HUES64 (cell line): Measurements from ENCODE around the gene LBX2. TPM values are rescaled to one million over a fixed set of nuclear protein-coding genes. Genes with fewer than 3 reads are reported as not detected.
A peak's percentile ranks its signal among the peaks of the same experiment; 100 is the strongest.

Experiments used
- H3K27ac ChIP-seq: 2 replicates; pipeline ENCODE4 v1.7.0; 2013; ENCODE audit warnings: low read depth, low read length, inconsistent platforms
- H3K27me3 ChIP-seq: 2 replicates; pipeline ENCODE4 v1.6.1; 2013; ENCODE audit warnings: mild to moderate bottlenecking, low read length; ENCODE audit not compliant: insufficient read depth
- H3K36me3 ChIP-seq: 2 replicates; pipeline ENCODE4 v1.6.1; 2013; ENCODE audit warnings: mild to moderate bottlenecking, low read length; ENCODE audit not compliant: insufficient read depth
- H3K4me1 ChIP-seq: 2 replicates; pipeline ENCODE4 v1.6.1; 2013; ENCODE audit warnings: mild to moderate bottlenecking, low read length, moderate library complexity; ENCODE audit not compliant: insufficient read depth
- H3K4me3 ChIP-seq: 2 replicates; pipeline ENCODE4 v1.5.1; 2013; ENCODE audit warnings: mild to moderate bottlenecking, low read length, moderate library complexity
- H3K9ac ChIP-seq: 2 replicates; pipeline ENCODE4 v1.6.1; 2013; ENCODE audit warnings: mild to moderate bottlenecking, low read depth, low read length
- H3K9me3 ChIP-seq: 2 replicates; pipeline ENCODE4 v1.6.1; 2013; ENCODE audit warnings: low read depth, low read length; ENCODE audit not compliant: insufficient read depth
- WGBS: fragments of 150-250, 120-280 bp; methylation state at CpG from one replicate; pipeline ENCODE4 v1.1.7; 2013; ENCODE audit warnings: missing lambda C conversion rate; 5-methylcytosine and 5-hydroxymethylcytosine counted together
- polyA plus RNA-seq, 2 experiments: library from polyadenylated mRNA; stranded (reverse); fragments of 50-300 nt; gene quantifications; one replicate each; pipeline ENCODE4 v1.2.3, GENCODE V29; 2013

LBX2 gene, protein sequence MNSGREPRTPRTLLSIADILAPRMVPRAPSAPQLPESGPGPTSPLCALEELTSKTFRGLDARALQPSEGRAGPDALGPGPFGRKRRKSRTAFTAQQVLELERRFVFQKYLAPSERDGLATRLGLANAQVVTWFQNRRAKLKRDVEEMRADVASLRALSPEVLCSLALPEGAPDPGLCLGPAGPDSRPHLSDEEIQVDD
- not detected for polyA plus RNA-seq (2013, experiment 1 of 2)
- not detected for polyA plus RNA-seq (2013, experiment 2 of 2)

DNA sequence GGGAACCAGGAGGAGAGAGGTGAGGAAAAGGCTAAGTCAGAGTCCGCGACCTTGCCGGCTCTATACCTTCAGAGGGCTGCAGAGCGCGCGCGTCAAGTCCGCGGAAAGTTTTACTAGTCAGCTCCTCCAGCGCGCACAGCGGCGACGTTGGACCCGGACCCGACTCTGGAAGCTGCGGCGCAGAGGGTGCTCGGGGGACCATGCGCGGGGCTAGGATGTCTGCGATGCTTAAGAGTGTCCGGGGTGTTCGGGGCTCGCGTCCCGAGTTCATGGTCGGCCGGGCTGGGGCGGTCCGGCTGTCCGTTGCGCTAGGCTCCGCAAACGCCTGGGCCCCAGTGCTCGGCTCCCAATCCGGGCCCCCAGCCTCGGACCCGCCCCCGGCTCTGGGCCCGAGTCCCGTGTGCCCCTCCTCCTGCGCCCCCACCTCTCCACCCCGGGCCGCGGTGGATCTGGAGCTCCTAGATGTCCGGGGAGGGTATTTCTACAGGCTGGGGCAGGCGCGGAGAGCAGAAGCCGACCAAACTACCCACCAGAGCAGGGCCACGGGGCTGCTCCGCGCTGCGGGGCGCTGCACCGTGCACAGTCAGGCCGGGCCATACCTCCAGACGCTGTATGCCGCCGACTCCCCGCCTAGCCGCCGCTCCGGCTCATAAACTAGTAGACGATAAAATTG is at the start of gene LBX2:
Gene LBX2 (minus strand): TSS at position 337 of the 673 bp plus-strand sequence. CDS start 66 bp downstream, at position 271.
- Histone ChIP-seq H3K4me1 (peaks cover 21% of the 10 kb centered on the region), H3K9me3 (no peaks in the 10 kb centered on the region), H3K27me3 (peaks cover 96% of the 10 kb centered on the region), H3K4me3 (peak within 1 kb of the TSS; percentile 46), H3K9ac (peak within 1 kb of the TSS; percentile 22), H3K36me3 (no peaks in the 10 kb centered on the region), H3K27ac (no peak within 1 kb of the TSS)
- WGBS, result 1% methylated on average over 65 of the region's 65 CpGs

DNA sequence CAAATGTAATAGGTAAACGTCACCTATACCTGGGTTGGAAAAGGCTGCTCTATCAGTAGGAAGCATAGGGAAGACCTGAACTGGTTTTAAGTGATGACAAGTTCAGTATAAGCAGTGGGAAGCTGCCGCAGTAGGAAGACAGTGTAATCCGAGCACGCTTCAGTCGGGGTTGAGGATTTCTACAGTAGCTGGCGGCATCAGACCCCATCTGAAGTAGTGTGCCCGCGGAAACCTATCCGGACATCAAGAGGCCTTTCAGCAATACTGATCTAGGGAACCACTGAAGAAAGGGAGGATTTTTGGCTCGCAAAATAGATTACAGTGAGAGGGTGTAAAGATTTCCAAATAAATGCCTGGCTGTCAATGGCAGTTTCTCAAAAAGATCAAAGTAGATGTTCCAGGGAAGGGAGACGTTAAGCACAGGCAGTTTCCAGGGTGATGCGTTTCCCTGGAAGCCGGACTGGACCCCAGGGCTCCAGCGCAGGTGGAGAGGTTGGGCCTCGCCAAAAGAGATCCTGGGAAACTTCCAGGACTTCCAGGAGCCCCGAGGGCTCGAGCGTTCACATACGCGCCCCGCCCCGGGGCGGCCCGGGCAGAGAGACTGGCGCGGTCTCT is 49.0 kb upstream of the LBX2 start:
- Histone ChIP-seq H3K4me3 (peak overlapping the region; percentile 73), H3K9ac (peak overlapping the region; percentile 81), H3K36me3 (no peaks in the 10 kb centered on the region), H3K4me1 (peaks cover 14% of the 10 kb centered on the region; the same call in 1 of the 2 replicates), H3K27me3 (peaks cover 49% of the 10 kb centered on the region), H3K9me3 (no peaks in the 10 kb centered on the region), H3K27ac (no peak overlapping the region)
- 6% methylated on average over 26 of the region's 26 CpGs for WGBS

DNA sequence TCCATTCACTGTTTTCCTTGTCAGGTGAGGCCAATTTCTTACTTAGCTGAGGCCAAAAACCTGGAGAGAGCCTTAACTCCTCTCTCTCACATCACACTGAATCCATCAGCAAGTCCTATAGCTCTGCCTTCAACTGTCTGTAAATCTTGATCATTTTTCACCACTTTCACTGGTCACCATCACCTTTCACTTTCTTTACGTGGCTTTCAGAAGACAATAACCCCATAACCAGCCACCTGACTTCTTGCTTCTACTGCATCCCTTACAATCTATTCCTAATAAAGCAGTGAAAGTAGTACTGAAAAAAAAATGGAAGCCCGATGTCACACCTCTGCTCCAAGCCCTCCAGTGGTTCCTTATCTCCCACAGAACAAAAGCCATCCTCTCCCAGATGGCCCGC is 46.6 kb upstream of the LBX2 start:
- H3K36me3 ChIP-seq, result no peaks in the 10 kb centered on the region
- H3K27me3 ChIP-seq, result peaks cover 35% of the 10 kb centered on the region
- 87% methylated on average over 3 of the region's 3 CpGs for WGBS
- H3K4me1 ChIP-seq, result 0 out of 2 replicates have a peak, but pooled peaks cover 5% of the 10 kb centered on the region
- H3K27ac ChIP-seq, result no peak overlapping the region
- no peak overlapping the region for H3K9ac ChIP-seq
- H3K9me3 ChIP-seq, result no peaks in the 10 kb centered on the region
- no peak overlapping the region for H3K4me3 ChIP-seq

DNA sequence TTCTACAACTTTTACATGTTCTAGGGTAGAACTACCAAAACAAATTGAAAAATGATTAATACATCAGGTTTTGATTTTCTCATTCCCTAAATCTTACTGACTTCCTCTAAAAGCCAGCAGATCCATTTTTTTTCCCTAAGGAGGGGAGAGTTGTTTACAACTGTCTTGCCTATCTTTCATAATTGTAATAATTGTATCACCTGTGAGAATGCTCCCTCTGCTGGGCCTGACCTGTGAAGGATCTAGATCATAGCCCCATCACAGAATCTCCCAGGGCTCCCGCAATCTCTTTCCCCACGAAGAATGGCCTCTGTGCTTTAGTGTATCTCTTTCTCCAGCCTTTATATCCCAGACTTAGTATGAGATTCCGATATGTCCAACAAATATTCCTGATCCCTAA is 45.2 kb upstream of the LBX2 start:
- WGBS, result 86% methylated on average over 3 of the region's 3 CpGs
- 0 out of 2 replicates have a peak, but pooled peaks cover under 1% of the 10 kb centered on the region for H3K4me1 ChIP-seq
- H3K27ac ChIP-seq, result no peak overlapping the region
- H3K9me3 ChIP-seq, result no peaks in the 10 kb centered on the region
- peaks cover 23% of the 10 kb centered on the region for H3K27me3 ChIP-seq
- H3K9ac ChIP-seq, result no peak overlapping the region
- H3K36me3 ChIP-seq, result peaks cover 2% of the 10 kb centered on the region; the same call in 1 of the 2 replicates
- H3K4me3 ChIP-seq, result no peak overlapping the region

DNA sequence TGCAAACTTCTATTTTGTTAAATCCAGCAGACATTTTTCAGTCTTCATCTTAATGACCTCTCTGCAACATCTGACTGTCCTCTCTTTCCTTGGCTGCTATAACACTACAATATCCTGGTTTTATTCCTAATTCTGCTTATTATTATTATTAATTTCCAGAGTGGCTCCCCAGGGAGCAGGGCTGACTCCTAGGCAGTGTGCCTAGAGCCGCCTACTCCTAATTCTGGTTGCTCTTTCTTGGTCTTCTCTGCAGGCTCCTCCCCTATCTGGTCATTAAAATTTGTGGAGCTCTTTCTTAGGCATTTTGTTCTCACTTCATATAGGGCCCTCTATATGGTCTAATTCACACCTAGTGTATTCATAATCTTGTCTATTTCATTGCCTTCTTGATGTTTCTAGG is 43.6 kb upstream of the LBX2 start:
- Histone ChIP-seq H3K27me3 (peaks cover 10% of the 10 kb centered on the region), H3K9me3 (no peaks in the 10 kb centered on the region), H3K4me1 (0 out of 2 replicates have a peak, but pooled peaks cover 4% of the 10 kb centered on the region), H3K4me3 (no peak overlapping the region), H3K27ac (no peak overlapping the region), H3K9ac (no peak overlapping the region), H3K36me3 (peaks cover 2% of the 10 kb centered on the region; the same call in 1 of the 2 replicates)
- 89% methylated on average over 1 of the region's 1 CpG for WGBS

DNA sequence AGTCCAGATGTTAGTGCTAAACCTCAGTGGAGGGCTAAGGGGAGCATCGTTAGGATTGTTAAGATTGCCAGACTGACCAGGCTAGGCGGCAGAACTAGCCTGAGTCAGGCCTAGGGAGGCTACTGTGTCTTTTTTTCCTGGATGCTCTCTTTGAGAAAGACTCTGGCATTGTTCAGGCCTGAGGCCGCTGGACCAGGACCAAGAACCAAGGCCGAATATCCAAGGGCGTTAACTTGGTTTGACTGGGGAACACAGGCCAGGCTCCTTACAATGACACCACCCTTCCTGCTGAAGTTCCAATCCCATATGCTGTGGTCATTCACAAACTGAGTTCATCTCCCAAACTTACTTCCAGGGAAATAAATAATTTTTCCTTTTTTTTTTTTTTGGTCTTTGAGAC is 40.9 kb upstream of the LBX2 start:
- Histone ChIP-seq H3K4me1 (0 out of 2 replicates have a peak, but pooled peaks cover 4% of the 10 kb centered on the region), H3K4me3 (no peak overlapping the region), H3K27ac (no peak overlapping the region), H3K9me3 (no peaks in the 10 kb centered on the region), H3K36me3 (peaks cover 2% of the 10 kb centered on the region; the same call in 1 of the 2 replicates), H3K27me3 (no peaks in the 10 kb centered on the region), H3K9ac (no peak overlapping the region)
- WGBS, result 95% methylated on average over 5 of the region's 5 CpGs

DNA sequence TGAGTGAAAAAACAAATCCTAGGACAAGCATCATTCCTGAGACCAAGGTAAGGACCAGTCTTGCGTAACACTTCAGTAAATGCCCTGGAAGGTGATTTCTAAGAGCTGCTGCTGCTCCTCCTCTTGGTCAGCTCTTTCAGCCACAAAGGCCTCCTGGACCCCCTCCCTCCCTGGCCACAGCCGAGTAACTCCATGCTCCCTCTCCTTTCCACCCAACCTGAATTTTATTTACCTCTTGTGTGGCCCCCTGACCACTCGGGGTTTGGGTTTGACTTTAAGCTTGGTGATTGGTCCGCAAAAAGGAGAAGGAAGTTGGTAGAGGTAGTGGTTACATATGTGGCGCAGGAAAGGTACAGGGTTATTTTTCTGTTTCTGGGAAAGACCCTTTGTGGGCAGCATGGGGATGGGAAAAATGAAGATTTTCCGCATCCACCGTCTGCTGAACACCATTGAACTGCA is 39.5 kb upstream of the LBX2 start:
- Histone ChIP-seq H3K27ac (no peak overlapping the region), H3K36me3 (peaks cover 2% of the 10 kb centered on the region), H3K27me3 (no peaks in the 10 kb centered on the region), H3K9ac (no peak overlapping the region), H3K4me1 (0 out of 2 replicates have a peak, but pooled peaks cover 4% of the 10 kb centered on the region), H3K9me3 (no peaks in the 10 kb centered on the region), H3K4me3 (no peak overlapping the region)
- WGBS, result 90% methylated on average over 7 of the region's 7 CpGs

DNA sequence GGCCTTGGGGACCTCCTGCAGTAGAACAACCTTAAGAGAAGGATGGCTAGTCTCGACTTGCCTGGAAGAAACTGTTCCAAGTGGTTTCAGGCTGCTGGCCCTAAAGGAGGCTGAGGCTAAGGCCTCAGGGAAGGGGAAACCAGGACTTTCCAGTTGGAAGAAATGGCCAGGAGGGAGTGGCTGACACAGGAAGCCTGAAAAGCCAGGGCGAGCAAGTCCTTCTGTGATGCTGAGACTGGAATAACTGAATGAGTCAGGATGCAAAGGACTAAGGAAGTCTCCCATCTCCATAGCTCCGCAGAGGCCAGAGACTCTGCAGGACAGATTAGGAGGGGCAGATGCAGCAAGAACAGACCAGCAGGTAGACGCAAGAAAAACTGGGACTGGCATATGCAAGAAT is 37.7 kb upstream of the LBX2 start:
- Histone ChIP-seq H3K9me3 (no peaks in the 10 kb centered on the region), H3K36me3 (peaks cover 20% of the 10 kb centered on the region), H3K27ac (no peak overlapping the region), H3K27me3 (no peaks in the 10 kb centered on the region), H3K4me1 (0 out of 2 replicates have a peak, but pooled peaks cover 4% of the 10 kb centered on the region), H3K9ac (no peak overlapping the region), H3K4me3 (no peak overlapping the region)
- WGBS, result 74% methylated on average over 4 of the region's 4 CpGs

DNA sequence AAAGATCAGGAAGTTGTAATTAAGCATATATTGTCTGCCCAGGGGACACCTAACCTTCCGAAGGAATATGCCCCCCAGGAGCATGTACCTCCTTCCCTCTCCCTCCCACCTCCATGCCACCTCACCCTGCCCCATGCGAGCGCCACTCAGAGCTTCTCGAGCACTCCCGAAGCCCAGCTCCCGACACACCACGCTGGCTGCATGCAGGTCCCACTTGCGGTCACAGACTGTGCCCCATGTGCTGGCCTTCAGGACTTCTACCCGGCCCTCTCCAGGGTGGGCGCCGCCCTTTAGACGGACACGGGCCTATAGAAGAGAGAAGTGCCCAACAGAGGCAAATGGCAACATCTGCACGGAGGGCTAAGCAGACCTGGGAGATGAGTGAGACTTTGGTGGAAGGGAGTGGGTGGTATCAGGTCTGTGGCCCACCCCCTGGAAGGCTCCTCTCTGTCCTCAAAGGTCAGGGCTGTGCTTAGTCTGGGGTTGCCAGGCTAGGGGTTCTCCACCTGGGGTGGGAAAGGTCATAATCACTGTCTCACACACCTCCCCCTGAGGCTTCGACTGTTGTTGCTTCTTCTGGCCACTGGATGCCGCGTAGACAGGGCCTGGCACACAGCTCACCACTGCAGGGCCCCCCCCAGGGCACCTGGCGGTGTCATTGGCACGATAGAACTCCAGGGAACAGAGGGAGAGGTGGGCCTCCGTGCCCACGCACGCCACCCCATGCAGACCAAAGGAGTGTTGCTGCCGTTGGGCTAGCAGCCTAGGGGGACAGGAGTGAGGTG is 37.0 kb upstream of the LBX2 start:
- H3K9me3 ChIP-seq, result no peaks in the 10 kb centered on the region
- H3K4me1 ChIP-seq, result 0 out of 2 replicates have a peak, but pooled peaks cover 4% of the 10 kb centered on the region
- no peak overlapping the region for H3K9ac ChIP-seq
- H3K36me3 ChIP-seq, result peaks cover 27% of the 10 kb centered on the region
- no peak overlapping the region for H3K27ac ChIP-seq
- WGBS, result 93% methylated on average over 23 of the region's 23 CpGs
- no peaks in the 10 kb centered on the region for H3K27me3 ChIP-seq
- H3K4me3 ChIP-seq, result no peak overlapping the region

DNA sequence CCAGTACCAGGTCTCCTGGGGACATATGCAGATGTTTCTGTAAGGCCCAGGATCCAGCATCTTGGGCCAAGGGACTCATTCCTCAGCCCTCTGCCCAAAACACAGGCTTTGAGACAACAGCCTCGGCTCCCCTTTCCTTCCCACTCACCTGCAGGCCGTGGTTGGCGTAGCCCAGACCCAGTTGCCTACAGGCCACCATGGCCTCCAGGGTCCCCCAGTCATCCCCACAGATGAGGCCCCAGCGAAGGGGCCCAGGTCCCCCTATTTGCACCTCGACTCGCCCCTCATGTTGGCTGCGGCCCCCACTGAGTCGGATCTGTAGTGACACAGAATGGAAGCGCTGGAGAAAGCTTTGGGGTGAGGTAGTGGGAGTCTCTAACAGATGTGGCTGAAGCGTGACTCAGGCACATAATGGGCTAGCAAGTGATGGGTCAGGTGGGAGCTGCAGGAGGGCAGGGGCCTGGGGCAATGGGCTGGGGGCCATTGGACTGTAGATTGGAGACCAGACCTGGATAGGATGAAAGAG is 36.1 kb upstream of the LBX2 start:
- H3K36me3 ChIP-seq, result peaks cover 32% of the 10 kb centered on the region
- 95% methylated on average over 10 of the region's 10 CpGs for WGBS
- H3K9ac ChIP-seq, result no peak overlapping the region
- no peaks in the 10 kb centered on the region for H3K27me3 ChIP-seq
- H3K9me3 ChIP-seq, result no peaks in the 10 kb centered on the region
- H3K27ac ChIP-seq, result no peak overlapping the region
- 0 out of 2 replicates have a peak, but pooled peaks cover 4% of the 10 kb centered on the region for H3K4me1 ChIP-seq
- H3K4me3 ChIP-seq, result no peak overlapping the region
